OCI-LY3 (cell line): ENCODE data around the gene LRRN4CL.

ENCODE experiments used
- EZH2phosphoT487 ChIP-seq: fragments of 200-600 bp; shearing (Covaris generic); IDR thresholded peaks from 2 replicates; pipeline ENCODE4 v1.6.1; 2018; ENCODE audit warnings: antibody characterized with exemption, mixed run types, low read depth
- TF ChIP-seq, protein P1 (sequence below): fragments of 200-600, 300-600 bp; sonication (generic); IDR thresholded peaks from 2 replicates; pipeline ENCODE4 v1.5.1; 2014; ENCODE audit warnings: antibody characterized with exemption, low read length, low read depth

GRCh38 chr11:62716816-62717215, 27.5 kb upstream of the LRRN4CL start:
- TF ChIP-seq, protein P1, sequence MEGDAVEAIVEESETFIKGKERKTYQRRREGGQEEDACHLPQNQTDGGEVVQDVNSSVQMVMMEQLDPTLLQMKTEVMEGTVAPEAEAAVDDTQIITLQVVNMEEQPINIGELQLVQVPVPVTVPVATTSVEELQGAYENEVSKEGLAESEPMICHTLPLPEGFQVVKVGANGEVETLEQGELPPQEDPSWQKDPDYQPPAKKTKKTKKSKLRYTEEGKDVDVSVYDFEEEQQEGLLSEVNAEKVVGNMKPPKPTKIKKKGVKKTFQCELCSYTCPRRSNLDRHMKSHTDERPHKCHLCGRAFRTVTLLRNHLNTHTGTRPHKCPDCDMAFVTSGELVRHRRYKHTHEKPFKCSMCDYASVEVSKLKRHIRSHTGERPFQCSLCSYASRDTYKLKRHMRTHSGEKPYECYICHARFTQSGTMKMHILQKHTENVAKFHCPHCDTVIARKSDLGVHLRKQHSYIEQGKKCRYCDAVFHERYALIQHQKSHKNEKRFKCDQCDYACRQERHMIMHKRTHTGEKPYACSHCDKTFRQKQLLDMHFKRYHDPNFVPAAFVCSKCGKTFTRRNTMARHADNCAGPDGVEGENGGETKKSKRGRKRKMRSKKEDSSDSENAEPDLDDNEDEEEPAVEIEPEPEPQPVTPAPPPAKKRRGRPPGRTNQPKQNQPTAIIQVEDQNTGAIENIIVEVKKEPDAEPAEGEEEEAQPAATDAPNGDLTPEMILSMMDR, result no peak
- TF ChIP-seq EZH2phosphoT487, result no peak
